ENCODE results near the gene ZNF423.

The ZNF423 gene

GRCh38 chr16:49473131-49473530 is 382.8 kb downstream of the ZNF423 start:
- Histone ChIP-seq H3K4me1 (ENCODE audit: control insufficient read depth, insufficient read depth, low read length) (no peaks in the 10 kb centered on the region), H3K27ac (ENCODE audit: low read depth, low read length) (no peak overlapping the region), H3K4me3 (ENCODE audit: low read depth, low read length) (no peak overlapping the region), H3K9ac (ENCODE audit: low read depth, low read length) (no peak overlapping the region), H3K36me3 (ENCODE audit: control insufficient read depth, insufficient read depth, low read length) (no peaks in the 10 kb centered on the region), H3K9me3 (ENCODE audit: control insufficient read depth, insufficient read depth, low read length) (no peaks in the 10 kb centered on the region), H3K27me3 (ENCODE audit: control insufficient read depth, insufficient read depth, low read length) (no peaks in the 10 kb centered on the region)

- Histone ChIP-seq H3K9ac (ENCODE audit: low read depth, low read length) (no peak overlapping the region), H3K27ac (ENCODE audit: low read depth, low read length) (no peak overlapping the region), H3K27me3 (ENCODE audit: control insufficient read depth, insufficient read depth, low read length) (no peaks in the 10 kb centered on the region), H3K9me3 (ENCODE audit: control insufficient read depth, insufficient read depth, low read length) (no peaks in the 10 kb centered on the region), H3K4me1 (ENCODE audit: control insufficient read depth, insufficient read depth, low read length) (no peaks in the 10 kb centered on the region), H3K36me3 (ENCODE audit: control insufficient read depth, insufficient read depth, low read length) (no peaks in the 10 kb centered on the region), H3K4me3 (ENCODE audit: low read depth, low read length) (no peak overlapping the region)
These were observed 383.3 kb downstream of the ZNF423 start for GRCh38 chr16:49472598-49472997.

DNA sequence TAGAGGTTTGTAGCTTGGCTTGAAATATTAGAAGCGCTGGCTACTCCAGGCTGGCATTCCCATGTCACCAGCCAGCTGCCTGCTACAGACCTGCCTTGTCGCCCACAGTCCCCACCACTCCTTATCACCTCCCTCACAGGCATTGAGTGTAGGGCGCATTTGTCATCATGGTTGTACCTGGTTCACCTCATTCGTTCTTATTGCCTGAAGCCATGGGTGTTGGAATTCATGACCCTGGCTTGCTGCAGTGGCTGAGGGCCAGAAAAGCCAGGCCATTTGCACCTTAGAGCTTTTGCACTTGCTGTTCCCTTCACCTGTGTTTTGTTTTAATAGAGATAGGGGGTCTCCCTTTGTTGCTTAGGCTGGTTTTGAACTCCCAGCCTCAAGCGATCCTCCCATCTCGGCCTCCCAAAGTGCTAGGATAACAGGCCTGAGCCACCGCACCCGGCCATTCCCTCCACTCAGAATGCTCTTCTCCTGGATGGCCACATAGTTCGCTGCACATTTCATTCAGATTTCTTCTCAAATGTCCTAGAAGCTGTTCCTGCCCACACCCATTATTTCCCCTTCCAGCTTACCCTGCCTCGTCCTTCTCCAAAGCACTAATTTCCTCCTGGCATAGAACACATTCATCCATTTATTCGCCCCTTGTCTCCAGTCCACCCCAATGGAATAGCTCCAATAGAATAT is 384.7 kb downstream of the ZNF423 start:
- H3K4me3 ChIP-seq (ENCODE audit: low read depth, low read length): no peak overlapping the region
- H3K36me3 ChIP-seq (ENCODE audit: control insufficient read depth, insufficient read depth, low read length): no peaks in the 10 kb centered on the region
- no peaks in the 10 kb centered on the region for H3K4me1 ChIP-seq (ENCODE audit: control insufficient read depth, insufficient read depth, low read length)
- H3K27me3 ChIP-seq (ENCODE audit: control insufficient read depth, insufficient read depth, low read length): peaks cover 4% of the 10 kb centered on the region; the same call in 1 of the 2 replicates
- no peak overlapping the region for H3K9ac ChIP-seq (ENCODE audit: low read depth, low read length)
- H3K9me3 ChIP-seq (ENCODE audit: control insufficient read depth, insufficient read depth, low read length): no peaks in the 10 kb centered on the region
- no peak overlapping the region for H3K27ac ChIP-seq (ENCODE audit: low read depth, low read length)

DNA sequence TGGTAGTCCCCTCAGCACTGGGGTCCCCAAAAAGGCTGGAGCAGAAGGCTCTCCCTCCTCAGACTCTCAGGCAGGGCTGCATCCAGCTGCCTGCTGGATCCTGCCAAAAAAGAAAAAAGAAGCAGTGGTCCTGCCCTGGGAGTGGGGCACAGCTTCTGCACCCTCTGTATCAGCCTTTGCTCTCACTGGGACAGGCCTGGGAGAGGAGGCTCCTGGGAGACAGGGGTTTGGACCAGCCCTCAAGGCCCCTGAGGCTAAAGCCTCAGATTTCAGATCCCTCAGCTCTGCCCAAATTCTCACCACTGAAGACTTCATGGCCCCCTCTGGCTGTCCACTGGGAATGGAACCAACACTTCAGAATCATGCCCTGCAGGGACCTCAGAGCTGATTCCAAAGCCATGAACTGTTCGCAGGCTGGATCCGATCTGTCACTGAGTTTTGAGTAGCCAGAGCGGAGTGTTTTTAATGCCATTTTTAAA is 385.4 kb downstream of the ZNF423 start:
- Histone ChIP-seq H3K9ac (ENCODE audit: low read depth, low read length) (no peak overlapping the region), H3K27me3 (ENCODE audit: control insufficient read depth, insufficient read depth, low read length) (peaks cover 10% of the 10 kb centered on the region), H3K27ac (ENCODE audit: low read depth, low read length) (no peak overlapping the region), H3K4me1 (ENCODE audit: control insufficient read depth, insufficient read depth, low read length) (no peaks in the 10 kb centered on the region), H3K36me3 (ENCODE audit: control insufficient read depth, insufficient read depth, low read length) (no peaks in the 10 kb centered on the region), H3K9me3 (ENCODE audit: control insufficient read depth, insufficient read depth, low read length) (no peaks in the 10 kb centered on the region), H3K4me3 (ENCODE audit: low read depth, low read length) (no peak overlapping the region)

GRCh38 chr16:49469930-49470451 is 385.9 kb downstream of the ZNF423 start:
- H3K9ac ChIP-seq (ENCODE audit: low read depth, low read length): no peak overlapping the region
- peaks cover 16% of the 10 kb centered on the region for H3K27me3 ChIP-seq (ENCODE audit: control insufficient read depth, insufficient read depth, low read length)
- no peaks in the 10 kb centered on the region for H3K4me1 ChIP-seq (ENCODE audit: control insufficient read depth, insufficient read depth, low read length)
- H3K9me3 ChIP-seq (ENCODE audit: control insufficient read depth, insufficient read depth, low read length): no peaks in the 10 kb centered on the region
- H3K36me3 ChIP-seq (ENCODE audit: control insufficient read depth, insufficient read depth, low read length): no peaks in the 10 kb centered on the region
- H3K4me3 ChIP-seq (ENCODE audit: low read depth, low read length): no peak overlapping the region
- H3K27ac ChIP-seq (ENCODE audit: low read depth, low read length): no peak overlapping the region

DNA sequence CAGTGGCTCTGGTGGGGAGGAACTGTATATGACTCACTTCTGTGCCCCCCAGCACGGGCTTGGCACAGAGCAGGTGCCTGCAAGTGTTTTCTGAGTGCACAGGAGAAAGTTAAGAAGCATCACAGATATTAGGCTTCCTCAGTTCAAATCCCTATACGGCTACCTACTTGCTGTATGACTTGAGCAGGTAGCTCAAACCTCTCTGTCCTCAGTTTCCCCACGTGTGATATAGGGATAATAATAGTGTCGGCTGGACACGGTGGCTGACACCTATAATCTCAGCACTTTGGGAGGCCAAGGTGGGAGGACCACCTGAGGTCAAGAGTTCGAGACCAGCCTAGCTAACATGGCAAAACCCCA is 386.6 kb downstream of the ZNF423 start:
- Histone ChIP-seq H3K27ac (ENCODE audit: low read depth, low read length) (no peak overlapping the region), H3K4me1 (ENCODE audit: control insufficient read depth, insufficient read depth, low read length) (no peaks in the 10 kb centered on the region), H3K36me3 (ENCODE audit: control insufficient read depth, insufficient read depth, low read length) (no peaks in the 10 kb centered on the region), H3K9me3 (ENCODE audit: control insufficient read depth, insufficient read depth, low read length) (no peaks in the 10 kb centered on the region), H3K4me3 (ENCODE audit: low read depth, low read length) (no peak overlapping the region), H3K27me3 (ENCODE audit: control insufficient read depth, insufficient read depth, low read length) (peaks cover 16% of the 10 kb centered on the region), H3K9ac (ENCODE audit: low read depth, low read length) (no peak overlapping the region)

DNA sequence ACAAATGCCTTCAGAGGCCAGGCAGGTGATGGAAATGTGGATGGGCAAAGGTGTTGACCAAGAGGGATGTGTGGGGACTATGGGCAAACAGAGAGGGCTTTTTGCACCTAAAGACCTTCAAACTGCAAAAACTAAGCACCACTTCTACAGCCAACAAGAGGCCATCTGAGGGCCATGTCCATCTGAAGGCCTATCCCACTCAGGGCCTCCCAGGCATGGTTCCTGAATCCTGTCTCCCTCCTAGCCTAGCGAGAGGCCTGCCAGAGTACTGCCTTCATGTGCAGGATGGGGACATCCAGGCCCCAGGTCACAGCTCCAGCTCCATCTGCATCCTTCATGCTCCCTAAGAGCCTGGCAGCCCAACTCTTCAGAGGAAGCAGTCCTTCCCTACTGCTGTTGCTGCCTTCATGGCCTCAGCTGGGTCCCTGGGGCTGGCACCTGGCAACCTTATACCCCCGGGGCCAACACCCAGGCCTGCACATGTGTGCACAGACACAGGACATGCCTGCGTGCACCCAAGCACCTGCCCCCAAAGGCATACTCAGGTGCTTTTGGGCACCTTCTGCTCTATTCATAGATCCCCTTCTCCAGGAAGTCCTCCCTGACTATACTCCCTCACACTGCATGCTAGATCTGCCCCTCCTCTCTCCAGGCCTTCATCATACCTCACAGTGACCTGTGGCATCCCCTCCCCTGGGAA is 387.2 kb downstream of the ZNF423 start:
- H3K9me3 ChIP-seq (ENCODE audit: control insufficient read depth, insufficient read depth, low read length): no peaks in the 10 kb centered on the region
- no peak overlapping the region for H3K27ac ChIP-seq (ENCODE audit: low read depth, low read length)
- no peak overlapping the region for H3K9ac ChIP-seq (ENCODE audit: low read depth, low read length)
- H3K36me3 ChIP-seq (ENCODE audit: control insufficient read depth, insufficient read depth, low read length): no peaks in the 10 kb centered on the region
- H3K4me3 ChIP-seq (ENCODE audit: low read depth, low read length): no peak overlapping the region
- H3K27me3 ChIP-seq (ENCODE audit: control insufficient read depth, insufficient read depth, low read length): peaks cover 16% of the 10 kb centered on the region
- no peaks in the 10 kb centered on the region for H3K4me1 ChIP-seq (ENCODE audit: control insufficient read depth, insufficient read depth, low read length)

DNA sequence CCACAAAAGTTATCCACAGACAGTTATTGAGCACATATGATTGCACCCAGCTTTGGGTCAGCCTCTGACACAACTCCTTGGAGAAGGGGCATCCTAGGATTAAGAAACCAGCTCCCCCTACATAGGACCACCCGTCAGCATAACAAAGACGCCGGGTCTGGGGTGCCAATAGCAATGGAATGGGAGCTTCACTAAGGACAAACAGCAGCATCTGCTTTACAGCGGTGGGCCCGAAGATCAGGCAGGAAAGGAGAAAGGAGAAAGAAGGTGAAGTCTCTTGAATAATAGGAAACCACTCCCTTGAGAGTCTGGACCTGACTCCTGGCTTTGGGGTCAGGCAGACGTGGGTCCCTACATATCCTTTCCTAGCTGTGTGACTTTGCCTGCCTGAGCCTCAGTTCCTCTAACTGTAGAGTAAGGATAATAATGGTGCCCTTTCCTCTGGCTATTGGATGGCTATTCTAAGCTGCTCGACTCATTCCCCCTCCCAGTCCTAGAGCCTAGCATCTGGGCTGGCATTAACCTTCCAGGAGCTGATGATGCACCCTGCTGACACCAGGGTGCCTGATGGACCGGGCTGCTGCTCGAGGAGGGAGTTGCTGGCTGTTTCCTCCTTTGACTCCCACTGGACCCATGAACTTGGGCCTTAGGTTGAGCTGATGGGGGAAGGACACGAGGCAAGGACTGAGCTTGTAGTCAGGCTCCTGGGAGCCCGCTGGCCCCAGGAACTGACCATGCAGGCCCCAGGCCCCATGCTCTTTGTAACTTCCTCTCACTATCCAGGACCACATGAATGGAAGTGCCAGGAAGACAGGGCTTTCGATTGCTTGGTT is 388.2 kb downstream of the ZNF423 start:
- Histone ChIP-seq H3K36me3 (ENCODE audit: control insufficient read depth, insufficient read depth, low read length) (no peaks in the 10 kb centered on the region), H3K4me1 (ENCODE audit: control insufficient read depth, insufficient read depth, low read length) (no peaks in the 10 kb centered on the region), H3K9ac (ENCODE audit: low read depth, low read length) (no peak overlapping the region), H3K4me3 (ENCODE audit: low read depth, low read length) (no peak overlapping the region), H3K27me3 (ENCODE audit: control insufficient read depth, insufficient read depth, low read length) (peaks cover 16% of the 10 kb centered on the region), H3K27ac (ENCODE audit: low read depth, low read length) (no peak overlapping the region), H3K9me3 (ENCODE audit: control insufficient read depth, insufficient read depth, low read length) (no peaks in the 10 kb centered on the region)

DNA sequence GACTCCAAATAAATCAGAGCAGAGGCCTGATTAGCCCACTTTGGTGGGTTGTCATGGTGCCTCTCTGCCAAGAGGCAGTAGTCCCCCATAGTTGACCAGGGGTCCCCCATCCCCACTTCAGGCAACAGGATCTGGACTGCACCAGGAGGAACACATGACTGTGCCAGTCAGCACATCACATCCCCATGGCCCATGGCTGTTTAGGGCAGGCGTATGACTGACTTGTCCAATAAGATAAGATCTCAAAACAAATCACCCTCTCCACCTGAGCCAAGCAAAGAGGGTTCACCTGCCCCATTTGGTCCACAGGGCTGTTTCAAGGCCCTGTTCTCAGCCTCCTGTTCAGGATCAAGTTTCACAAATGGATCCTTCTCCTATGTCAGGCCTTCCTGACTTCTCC is 389.0 kb downstream of the ZNF423 start:
- H3K36me3 ChIP-seq (ENCODE audit: control insufficient read depth, insufficient read depth, low read length): no peaks in the 10 kb centered on the region
- no peaks in the 10 kb centered on the region for H3K9me3 ChIP-seq (ENCODE audit: control insufficient read depth, insufficient read depth, low read length)
- peaks cover 16% of the 10 kb centered on the region for H3K27me3 ChIP-seq (ENCODE audit: control insufficient read depth, insufficient read depth, low read length)
- no peak overlapping the region for H3K27ac ChIP-seq (ENCODE audit: low read depth, low read length)
- H3K4me1 ChIP-seq (ENCODE audit: control insufficient read depth, insufficient read depth, low read length): no peaks in the 10 kb centered on the region
- H3K9ac ChIP-seq (ENCODE audit: low read depth, low read length): no peak overlapping the region
- H3K4me3 ChIP-seq (ENCODE audit: low read depth, low read length): no peak overlapping the region

DNA sequence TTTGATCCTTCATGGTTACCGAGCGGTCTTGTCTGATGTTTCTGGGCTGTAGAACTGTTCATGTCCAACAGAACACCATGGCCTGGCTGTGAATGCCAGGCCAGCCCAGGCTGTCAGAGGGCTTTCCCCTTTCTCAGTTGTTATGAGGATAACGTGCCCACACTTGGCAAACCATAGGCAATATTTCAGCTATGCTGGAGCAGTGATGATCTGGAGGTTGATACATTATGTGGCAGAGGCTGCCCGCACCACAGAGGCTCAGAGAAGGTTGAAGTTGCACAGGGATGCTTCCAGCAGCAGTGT is 389.4 kb downstream of the ZNF423 start:
- no peaks in the 10 kb centered on the region for H3K9me3 ChIP-seq (ENCODE audit: control insufficient read depth, insufficient read depth, low read length)
- H3K4me1 ChIP-seq (ENCODE audit: control insufficient read depth, insufficient read depth, low read length): no peaks in the 10 kb centered on the region
- H3K36me3 ChIP-seq (ENCODE audit: control insufficient read depth, insufficient read depth, low read length): no peaks in the 10 kb centered on the region
- no peak overlapping the region for H3K4me3 ChIP-seq (ENCODE audit: low read depth, low read length)
- H3K27ac ChIP-seq (ENCODE audit: low read depth, low read length): no peak overlapping the region
- peaks cover 16% of the 10 kb centered on the region for H3K27me3 ChIP-seq (ENCODE audit: control insufficient read depth, insufficient read depth, low read length)
- H3K9ac ChIP-seq (ENCODE audit: low read depth, low read length): no peak overlapping the region

All from HUES48 (cell line).